Skeletal muscle tissue (tissue), 4 donors: ENCODE results near the gene STEAP2. TPM values are rescaled to one million over a fixed set of nuclear protein-coding genes. Genes with fewer than 3 reads are reported as not detected.
A peak's percentile ranks its signal among the peaks of the same experiment; 100 is the strongest.
"Not testable (repeated sequence)": the region's sequence is repeated elsewhere in the genome, so short reads cannot be mapped to it uniquely, and the experiment has no call there.

Experiments
- H3K27ac ChIP-seq: one replicate; pipeline ENCODE4 v1.7.0; 2013; ENCODE audit warnings: mild to moderate bottlenecking, low read depth, low read length, inconsistent platforms
- H3K27me3 ChIP-seq, 3 donors: one replicate each; pipeline ENCODE4 v1.7.0; 2013; ENCODE audit warnings: low read length in 3 of 3; ENCODE audit not compliant: control insufficient read depth in 3 of 3, insufficient read depth in 3 of 3
- H3K36me3 ChIP-seq, 3 donors: one replicate each; pipeline ENCODE4 v1.7.0; 2013; ENCODE audit warnings: low read length in 3 of 3; ENCODE audit not compliant: control insufficient read depth in 3 of 3, insufficient read depth in 3 of 3
- H3K4me1 ChIP-seq, 3 donors: one replicate each; pipeline ENCODE4 v1.7.0; 2013; ENCODE audit warnings: low read length in 3 of 3, mild to moderate bottlenecking in 3 of 3; ENCODE audit not compliant: control insufficient read depth in 3 of 3, insufficient read depth in 3 of 3
- H3K4me3 ChIP-seq, 3 donors: one replicate each; pipeline ENCODE4 v1.7.0; 2013; ENCODE audit warnings: low read length in 3 of 3
- H3K9ac ChIP-seq, 3 donors: one replicate each; pipeline ENCODE4 v1.7.0; 2013; ENCODE audit warnings: low read length in 3 of 3, mild to moderate bottlenecking in 3 of 3, moderate library complexity in 2 of 3, low read depth in 1 of 3
- H3K9me3 ChIP-seq, 3 donors: one replicate each; pipeline ENCODE4 v1.7.0; 2013; ENCODE audit warnings: low read length in 3 of 3; ENCODE audit not compliant: control insufficient read depth in 3 of 3
- total RNA-seq: library from RNA; depleted of rRNA; stranded (reverse); fragments of >200 nt; gene quantifications from one replicate; pipeline ENCODE4 v1.2.3, GENCODE V29; 2014
- donor health status: Osteomylitis.

Gene STEAP2
- total RNA-seq, 1 donor from 2014 or later, result 2.6 TPM

DNA sequence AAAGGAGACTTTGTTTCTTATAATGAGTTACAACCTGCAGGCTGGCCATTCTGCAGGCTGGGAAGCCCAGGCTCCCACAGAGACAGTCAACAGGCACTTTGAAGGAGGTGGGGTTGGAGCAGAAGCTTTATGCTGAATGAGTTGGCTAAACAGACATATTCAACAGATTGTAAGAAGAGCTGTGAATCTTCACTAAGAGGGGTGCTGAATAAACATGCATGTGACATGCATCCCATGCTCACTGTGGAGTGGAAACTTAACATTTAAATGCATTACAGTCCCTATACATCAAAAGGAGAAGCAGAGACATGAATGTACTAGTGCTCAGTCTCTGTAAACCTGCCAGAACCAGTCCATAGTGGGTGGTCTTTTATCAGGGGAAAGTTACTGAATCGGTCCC, 32.0 kb downstream of the STEAP2 start:
- Histone ChIP-seq H3K27me3 (no peaks in the 10 kb centered on the region), H3K4me1 (peaks cover 11 to 15% (median 12%) of the 10 kb centered on the region in 3 donors), H3K9me3 (no peaks in the 10 kb centered on the region), H3K27ac (no peak overlapping the region), H3K9ac (no peak overlapping the region), H3K4me3 (no peak overlapping the region), H3K36me3 (no peaks in the 10 kb centered on the region)

DNA sequence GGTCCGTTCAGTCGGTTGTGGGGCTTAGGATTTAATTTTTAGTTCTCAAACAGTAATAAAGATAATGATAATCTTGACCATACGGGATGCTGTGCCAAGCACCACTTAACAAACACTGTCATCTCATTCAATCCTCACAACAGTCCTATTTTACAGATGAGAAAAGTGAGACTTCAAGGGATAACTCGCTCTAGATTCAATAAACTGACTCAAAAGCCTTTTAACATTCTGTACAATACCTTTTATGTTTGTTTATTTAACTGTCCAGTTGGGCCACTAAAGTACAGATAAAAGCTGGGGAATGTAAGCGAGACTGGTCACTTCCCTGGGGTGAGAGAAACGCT, 33.0 kb downstream of the STEAP2 start:
- no peaks in the 10 kb centered on the region for H3K9me3 ChIP-seq
- no peaks in the 10 kb centered on the region for H3K27me3 ChIP-seq
- H3K27ac ChIP-seq, result no peak overlapping the region
- H3K4me1 ChIP-seq, result peaks cover 11 to 15% (median 12%) of the 10 kb centered on the region in 3 donors
- peak overlapping the region; percentile 92 to 99 (median 98) for H3K4me3 ChIP-seq
- peak overlapping the region; percentile 79 to 88 (median 81) for H3K9ac ChIP-seq
- no peaks in the 10 kb centered on the region for H3K36me3 ChIP-seq

DNA sequence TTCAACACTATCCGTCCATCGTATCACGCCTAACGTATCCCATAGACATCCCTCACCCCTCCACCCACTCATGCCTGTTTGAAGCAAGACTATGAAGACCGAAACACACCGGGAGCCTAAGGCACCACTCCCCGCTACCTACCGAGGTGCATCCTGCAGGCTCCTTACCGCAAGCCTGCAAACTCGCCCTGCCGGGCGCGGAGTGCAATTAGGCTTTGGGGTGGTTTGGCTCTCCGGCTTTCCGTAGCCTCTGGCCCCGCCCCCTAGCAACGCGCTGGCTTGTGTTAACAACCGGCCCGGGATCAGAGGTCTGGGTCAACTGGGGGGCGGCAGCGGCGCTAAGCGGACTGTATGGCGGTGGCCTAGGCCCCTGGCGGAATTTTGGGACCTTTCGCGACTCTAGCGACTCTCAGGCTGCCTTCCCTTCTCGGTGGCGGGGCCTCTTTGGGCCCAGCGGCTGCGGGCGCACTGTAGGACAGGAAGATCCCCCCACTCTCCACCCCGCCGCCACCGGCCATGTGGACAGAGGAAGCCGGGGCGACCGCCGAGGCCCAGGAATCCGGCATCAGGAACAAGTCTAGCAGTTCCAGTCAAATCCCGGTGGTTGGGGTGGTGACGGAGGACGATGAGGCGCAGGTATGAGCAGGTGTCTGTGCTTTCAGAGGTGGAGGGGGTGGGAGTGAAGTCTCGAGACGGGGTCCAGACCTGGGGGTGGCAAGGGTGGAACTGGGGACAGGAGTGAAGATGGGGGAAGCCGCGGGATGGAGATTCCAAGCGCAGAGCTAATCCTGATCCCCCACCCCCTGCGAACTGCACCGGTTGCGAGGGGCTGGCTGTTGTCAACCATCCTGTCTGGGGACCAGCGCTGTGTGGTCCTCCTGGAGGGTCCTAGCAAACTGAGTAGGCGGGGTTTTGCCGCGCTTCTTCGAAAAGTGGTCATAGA, 33.6 kb downstream of the STEAP2 start, which contains the start of gene CFAP69:
TSS of gene CFAP69 (plus strand) at position 266 of the 943 bp plus-strand sequence. CDS start at position 517, 251 bp downstream.
- peaks cover 11 to 15% (median 12%) of the 10 kb centered on the region in 3 donors for H3K4me1 ChIP-seq
- no peaks in the 10 kb centered on the region for H3K9me3 ChIP-seq
- H3K27me3 ChIP-seq, result no peaks in the 10 kb centered on the region
- peak within 1 kb of the TSS; percentile 92 to 99 (median 98) for H3K4me3 ChIP-seq
- peak within 1 kb of the TSS; percentile 79 to 88 (median 81) for H3K9ac ChIP-seq
- peak within 1 kb of the TSS; percentile 5 for H3K27ac ChIP-seq
- no peaks in the 10 kb centered on the region for H3K36me3 ChIP-seq

DNA sequence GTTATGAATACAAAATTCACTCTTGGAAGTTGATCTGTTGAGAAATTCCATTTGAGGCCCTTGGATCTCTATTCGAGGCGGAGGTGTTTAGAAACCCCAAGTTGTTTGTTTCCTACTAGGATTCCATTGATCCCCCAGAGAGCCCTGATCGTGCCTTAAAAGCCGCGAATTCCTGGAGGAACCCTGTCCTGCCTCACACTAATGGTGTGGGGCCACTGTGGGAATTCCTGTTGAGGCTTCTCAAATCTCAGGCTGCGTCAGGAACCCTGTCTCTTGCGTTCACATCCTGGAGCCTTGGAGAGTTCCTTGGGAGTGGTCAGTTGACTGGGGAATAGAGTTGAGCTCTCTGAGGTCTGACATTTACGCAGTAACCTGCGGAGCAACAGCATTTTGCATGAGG, 34.6 kb downstream of the STEAP2 start:
- Histone ChIP-seq H3K4me1 (peaks cover 11 to 15% (median 12%) of the 10 kb centered on the region in 3 donors), H3K9me3 (no peaks in the 10 kb centered on the region), H3K27me3 (no peaks in the 10 kb centered on the region), H3K9ac (peak overlapping the region in 2 of 3 donors; percentile 79 to 81), H3K27ac (peak overlapping the region; percentile 5), H3K36me3 (no peaks in the 10 kb centered on the region), H3K4me3 (peak overlapping the region in 2 of 3 donors; percentile 92 to 99)

DNA sequence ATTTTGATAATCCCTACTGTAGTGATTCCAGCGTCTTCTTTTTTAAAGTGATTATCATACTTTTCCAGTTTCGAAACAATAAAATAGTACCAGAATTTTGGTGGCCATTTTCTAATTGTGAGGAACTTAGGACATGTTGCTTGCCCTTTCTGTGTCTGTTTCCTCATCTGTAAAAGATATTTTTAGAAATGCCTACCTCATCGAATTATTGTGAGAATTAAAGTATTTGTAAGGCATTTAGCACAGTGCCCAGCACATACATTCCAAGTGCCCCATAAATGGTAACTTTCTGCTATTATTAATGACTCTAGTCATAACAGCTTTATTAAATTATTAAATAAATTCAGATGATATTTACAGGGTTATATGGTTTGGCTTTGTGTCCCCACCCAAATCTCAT, 37.2 kb downstream of the STEAP2 start:
- Histone ChIP-seq H3K27ac (no peak overlapping the region), H3K9me3 (no peaks in the 10 kb centered on the region), H3K9ac (no peak overlapping the region), H3K27me3 (no peaks in the 10 kb centered on the region), H3K4me3 (no peak overlapping the region), H3K4me1 (peaks cover 11 to 15% (median 12%) of the 10 kb centered on the region in 3 donors), H3K36me3 (no peaks in the 10 kb centered on the region)

DNA sequence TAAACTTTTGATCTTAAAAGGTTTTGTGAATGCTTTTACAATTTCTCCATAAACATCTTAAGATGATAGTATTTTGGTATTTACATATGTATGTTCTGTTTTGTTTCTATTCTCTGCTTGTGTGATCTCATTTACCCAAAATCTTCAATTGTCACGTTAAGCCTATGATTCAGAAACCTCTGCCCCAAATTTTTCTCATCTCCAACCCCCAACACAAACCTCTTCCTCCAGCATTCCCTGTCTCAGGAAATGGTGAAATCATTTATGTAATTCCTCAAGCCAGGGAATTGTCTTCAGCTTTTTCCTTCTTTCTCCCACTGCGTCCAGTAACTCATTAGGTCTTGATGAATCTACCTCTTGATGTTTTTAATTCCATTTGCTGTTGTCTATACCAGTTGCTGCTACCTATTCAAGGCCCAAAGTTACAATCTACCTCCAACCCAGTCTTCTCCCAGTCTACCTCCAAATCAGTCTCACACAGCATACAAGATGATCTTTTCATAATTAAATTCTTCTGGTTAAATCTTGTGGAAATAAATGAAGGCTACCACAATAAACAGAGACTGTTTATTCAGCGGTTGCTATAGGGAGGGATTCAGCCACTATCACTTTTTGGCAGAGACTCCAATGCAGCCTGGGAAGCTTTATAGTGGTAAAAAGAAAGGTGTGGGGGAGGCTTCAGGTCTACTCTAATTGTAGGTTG, 39.2 kb downstream of the STEAP2 start:
- no peak overlapping the region for H3K4me3 ChIP-seq
- H3K36me3 ChIP-seq, result no peaks in the 10 kb centered on the region
- peak overlapping the region; percentile 55 for H3K27ac ChIP-seq
- H3K4me1 ChIP-seq, result peaks cover under 1 to 3% (median 3%) of the 10 kb centered on the region in 3 donors
- no peaks in the 10 kb centered on the region for H3K27me3 ChIP-seq
- H3K9me3 ChIP-seq, result no peaks in the 10 kb centered on the region
- no peak overlapping the region for H3K9ac ChIP-seq

DNA sequence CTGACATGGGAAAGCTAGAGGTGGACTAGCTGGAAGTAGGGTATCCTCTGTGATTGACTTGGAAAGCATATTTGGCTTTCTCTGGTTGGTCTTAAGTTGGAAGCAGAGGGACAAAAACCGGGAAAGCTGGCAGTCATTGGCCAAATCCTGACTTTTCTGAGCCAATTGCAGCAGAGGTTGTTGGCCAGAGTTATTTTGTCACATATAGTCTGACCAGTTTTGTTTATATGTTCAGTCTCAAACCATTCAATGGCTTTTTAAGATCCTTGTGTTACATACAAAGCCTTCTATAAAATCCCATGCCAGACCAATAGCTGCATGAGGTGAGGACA, 39.7 kb downstream of the STEAP2 start:
- H3K36me3 ChIP-seq, result no peaks in the 10 kb centered on the region
- no peaks in the 10 kb centered on the region for H3K9me3 ChIP-seq
- H3K27me3 ChIP-seq, result no peaks in the 10 kb centered on the region
- H3K27ac ChIP-seq, result peak overlapping the region; percentile 55
- no peak overlapping the region for H3K4me3 ChIP-seq
- peaks cover 0 to under 1% (median 0%) of the 10 kb centered on the region in 3 donors for H3K4me1 ChIP-seq
- H3K9ac ChIP-seq, result peak overlapping the region in 1 of 3 donors; percentile 20

DNA sequence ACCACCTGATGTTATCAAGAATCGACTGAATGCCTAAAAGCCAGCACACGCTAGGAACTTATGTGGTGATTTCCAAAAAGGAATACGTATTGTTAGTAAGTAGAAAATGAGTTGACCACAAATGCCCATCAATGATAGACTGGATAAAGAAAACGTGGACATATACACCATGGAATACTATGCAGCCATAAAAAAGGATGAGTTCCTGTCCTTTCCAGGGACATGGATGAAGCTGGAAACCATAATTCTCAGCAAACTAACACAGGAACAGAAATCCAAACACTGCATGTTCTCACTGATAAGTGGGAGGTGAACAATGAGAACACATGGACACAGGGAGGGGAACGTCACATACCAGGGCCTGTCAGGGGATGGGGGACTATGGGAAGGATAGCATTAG, 44.5 kb downstream of the STEAP2 start:
- H3K4me1 ChIP-seq, H3K27ac ChIP-seq, H3K9me3 ChIP-seq, H3K9ac ChIP-seq, H3K4me3 ChIP-seq, H3K36me3 ChIP-seq, H3K27me3 ChIP-seq: not testable (repeated sequence)

DNA sequence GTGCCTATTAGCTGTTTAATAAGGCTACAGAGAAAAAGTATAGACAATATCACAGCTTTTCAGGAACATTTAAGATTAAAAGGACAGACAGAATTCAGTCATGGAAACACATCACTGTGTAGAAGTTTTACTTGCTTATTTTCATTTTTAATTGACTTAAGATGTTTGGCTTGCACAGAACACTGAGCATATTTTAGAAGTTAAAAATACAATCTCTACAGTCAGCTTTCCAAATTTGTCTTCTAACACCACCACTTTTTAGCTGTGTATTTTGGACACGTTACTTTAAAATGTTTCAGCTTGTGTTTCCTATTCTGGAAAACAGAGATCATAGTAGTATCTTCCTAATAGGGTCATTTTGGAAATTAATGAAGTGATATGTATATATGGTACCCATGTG, 45.2 kb downstream of the STEAP2 start:
- Histone ChIP-seq H3K36me3 (no peaks in the 10 kb centered on the region), H3K27me3 (no peaks in the 10 kb centered on the region), H3K9ac (no peak overlapping the region)

DNA sequence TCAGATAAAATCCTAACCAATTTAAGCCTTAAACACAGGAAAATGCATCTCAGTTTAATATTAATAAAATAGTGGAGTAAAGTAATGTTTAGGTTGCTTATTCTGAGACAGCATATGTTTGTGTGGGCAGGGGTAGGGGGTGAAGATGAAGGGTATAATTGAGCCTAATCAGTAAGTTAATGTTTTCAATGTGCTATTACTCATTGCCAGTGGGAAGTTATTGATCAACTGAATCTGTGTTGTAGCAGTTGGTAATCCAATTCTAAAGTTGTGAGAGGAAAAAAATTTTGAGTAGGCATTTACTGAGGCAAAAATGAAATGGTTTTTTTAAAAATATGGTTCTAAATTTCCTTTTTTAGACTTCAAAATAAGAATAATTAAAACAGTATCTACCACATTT, 49.9 kb downstream of the STEAP2 start:
- Histone ChIP-seq H3K9ac (no peak overlapping the region), H3K36me3 (no peaks in the 10 kb centered on the region), H3K4me1 (no peaks in the 10 kb centered on the region), H3K27me3 (no peaks in the 10 kb centered on the region), H3K9me3 (no peaks in the 10 kb centered on the region), H3K4me3 (no peak overlapping the region), H3K27ac (no peak overlapping the region)

More for the DNA sequence above, 45.2 kb downstream of the STEAP2 start:
- Histone ChIP-seq H3K27ac (no peak overlapping the region), H3K9me3 (no peaks in the 10 kb centered on the region), H3K4me1 (no peaks in the 10 kb centered on the region), H3K4me3 (no peak overlapping the region)
